Mucosa of descending colon (tissue), 3 donors: ENCODE data around the gene GLCE. TPM values are rescaled to one million over a fixed set of nuclear protein-coding genes. Genes with fewer than 3 reads are reported as not detected.
A peak's percentile ranks its signal among the peaks of the same experiment; 100 is the strongest.

ENCODE experiments used
- ATAC-seq: fragments of 200-7000 bp; cut with Tn5 transposase; one replicate; pipeline ENCODE4 v1.9.1; 2020; ENCODE audit warnings: mild to moderate bottlenecking, moderate library complexity
- DNase-seq, 3 donors: peaks; one replicate each; pipeline ENCODE4 v3.0.0-alpha.2; 2020
- H3K36me3 ChIP-seq: fragments of 200-600 bp; one replicate; pipeline ENCODE4 v1.8.0; 2021; ENCODE audit warnings: low read depth, mild to moderate bottlenecking
- H3K4me1 ChIP-seq: fragments of 200-600 bp; one replicate; pipeline ENCODE4 v1.8.0; 2021; ENCODE audit warnings: low read depth, mild to moderate bottlenecking
- H3K4me3 ChIP-seq: fragments of 200-600 bp; one replicate; pipeline ENCODE4 v1.8.0; 2021; ENCODE audit warnings: mild to moderate bottlenecking
- H3K9me3 ChIP-seq: fragments of 200-600 bp; one replicate; pipeline ENCODE4 v1.8.0; 2021; ENCODE audit warnings: mild to moderate bottlenecking
- intact Hi-C, 2 donors: fragments of 100-400 bp; cut with DNase I in 1 of 2; cut with micrococcal nuclease in 1 of 2; formaldehyde crosslinking; loops; one replicate each; pipeline versions ENCODE4 v1.11.0 to v1.11.1; 2022; cut with DNase I, micrococcal nuclease
- total RNA-seq, 3 donors: library from RNA; stranded (reverse); fragmentation: NEBNext Ultra II Directional in 2 of 3; extraction: Animal tissue kit (Norgen Biotek cat#: 25700) in 2 of 3; gene quantifications; one replicate each; pipeline versions ENCODE4 v1.2.1 to v1.2.4, GENCODE V29; 2021 to 2023
- TF ChIP-seq, protein P1 (sequence below): fragments of 200-600 bp; IDR thresholded peaks from one replicate; pipeline ENCODE4 v1.8.0; 2022; ENCODE audit warnings: antibody characterized with exemption, mild to moderate bottlenecking
- donor health status: DM: no; HTN: no; CAD: no; lungs with moderate emphysema.
- donor health status: DM: no; HTN: no; CAD: no.
- donor health status: DM: no; HTN: yes; CAD: no.

GLCE gene
- total RNA-seq, 3 donors from 2014 or later, result 17.7 to 36.4 (median 32.3) TPM

GRCh38 chr15:69253156-69253555 is 92.7 kb downstream of the GLCE start:
- intact Hi-C loops, result no loop called here
- Histone ChIP-seq H3K9me3 (no peaks in the 10 kb centered on the region), H3K36me3 (no peaks in the 10 kb centered on the region), H3K4me3 (no peak overlapping the region), H3K4me1 (no peaks in the 10 kb centered on the region)
- ATAC-seq (no peak), DNase-seq (no peak)
- TF ChIP-seq, protein P1, sequence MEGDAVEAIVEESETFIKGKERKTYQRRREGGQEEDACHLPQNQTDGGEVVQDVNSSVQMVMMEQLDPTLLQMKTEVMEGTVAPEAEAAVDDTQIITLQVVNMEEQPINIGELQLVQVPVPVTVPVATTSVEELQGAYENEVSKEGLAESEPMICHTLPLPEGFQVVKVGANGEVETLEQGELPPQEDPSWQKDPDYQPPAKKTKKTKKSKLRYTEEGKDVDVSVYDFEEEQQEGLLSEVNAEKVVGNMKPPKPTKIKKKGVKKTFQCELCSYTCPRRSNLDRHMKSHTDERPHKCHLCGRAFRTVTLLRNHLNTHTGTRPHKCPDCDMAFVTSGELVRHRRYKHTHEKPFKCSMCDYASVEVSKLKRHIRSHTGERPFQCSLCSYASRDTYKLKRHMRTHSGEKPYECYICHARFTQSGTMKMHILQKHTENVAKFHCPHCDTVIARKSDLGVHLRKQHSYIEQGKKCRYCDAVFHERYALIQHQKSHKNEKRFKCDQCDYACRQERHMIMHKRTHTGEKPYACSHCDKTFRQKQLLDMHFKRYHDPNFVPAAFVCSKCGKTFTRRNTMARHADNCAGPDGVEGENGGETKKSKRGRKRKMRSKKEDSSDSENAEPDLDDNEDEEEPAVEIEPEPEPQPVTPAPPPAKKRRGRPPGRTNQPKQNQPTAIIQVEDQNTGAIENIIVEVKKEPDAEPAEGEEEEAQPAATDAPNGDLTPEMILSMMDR, result no peak

- Histone ChIP-seq H3K36me3 (no peaks in the 10 kb centered on the region), H3K9me3 (no peaks in the 10 kb centered on the region), H3K4me3 (no peak overlapping the region), H3K4me1 (no peaks in the 10 kb centered on the region)
- TF ChIP-seq, protein P1, result no peak
- DNase-seq (peak in 1 of 3 donors; percentile 39), ATAC-seq (no peak)
- intact Hi-C loops, result loop anchor here in 1 of 2 donors (10.0 kb wide), 1 partner anchor 211 kb away; no protein-coding TSS in a partner anchor
Observed at GRCh38 chr15:69265347-69265955, 105.0 kb downstream of the GLCE start.

DNA sequence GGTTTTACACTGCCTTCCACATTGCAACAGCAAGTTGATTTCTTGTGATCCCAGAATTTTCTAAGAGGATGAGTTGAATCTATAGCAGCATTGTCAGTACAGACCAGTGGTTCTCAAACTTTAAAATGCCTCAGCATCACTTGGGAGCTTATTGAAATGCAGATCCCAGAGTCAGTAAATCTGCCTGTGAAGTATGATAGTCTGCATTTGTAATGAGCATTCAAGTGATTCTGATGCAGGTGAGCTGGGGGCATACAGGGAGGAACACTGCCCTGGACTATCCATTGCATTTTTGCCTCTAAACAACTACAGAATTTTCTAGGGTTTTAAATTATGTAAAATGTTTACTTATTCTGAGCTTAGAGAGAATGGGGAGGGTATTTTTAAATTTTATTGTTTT is 110.8 kb downstream of the GLCE start:
- intact Hi-C loops, result no loop called here
- TF ChIP-seq, protein P1, result no peak
- Histone ChIP-seq H3K36me3 (no peaks in the 10 kb centered on the region), H3K9me3 (no peaks in the 10 kb centered on the region), H3K4me3 (no peak overlapping the region), H3K4me1 (no peaks in the 10 kb centered on the region)
- ATAC-seq, result no peak
- no peak for DNase-seq

DNA sequence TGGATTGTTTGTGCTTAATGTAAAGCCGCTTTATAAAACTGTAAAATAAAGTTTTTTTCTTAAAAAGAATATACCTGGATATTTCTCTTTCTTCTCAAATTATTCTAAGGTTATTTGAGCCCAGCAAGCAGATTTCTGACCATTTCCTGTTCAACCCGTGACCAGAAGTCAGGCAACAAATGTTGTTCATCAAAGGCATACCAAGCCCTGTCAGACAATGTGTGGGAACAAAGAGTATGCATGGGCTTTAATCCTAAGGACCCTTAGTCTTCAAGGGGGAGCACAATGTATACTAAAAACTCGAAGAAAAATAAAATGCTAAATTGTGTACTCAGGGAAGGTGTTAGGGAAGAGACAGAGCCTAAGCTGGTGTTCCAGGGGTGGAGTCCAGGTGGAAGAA is 111.7 kb downstream of the GLCE start:
- no peak overlapping the region for H3K4me3 ChIP-seq
- TF ChIP-seq, protein P1, result no peak
- no peaks in the 10 kb centered on the region for H3K9me3 ChIP-seq
- ATAC-seq, result no peak
- DNase-seq, result no peak
- H3K36me3 ChIP-seq, result no peaks in the 10 kb centered on the region
- intact Hi-C loops, result no loop called here
- no peaks in the 10 kb centered on the region for H3K4me1 ChIP-seq

- DNase-seq, result no peak
- Histone ChIP-seq H3K4me1 (no peaks in the 10 kb centered on the region), H3K9me3 (no peaks in the 10 kb centered on the region), H3K4me3 (no peak overlapping the region), H3K36me3 (no peaks in the 10 kb centered on the region)
- ATAC-seq, result no peak
- intact Hi-C loops, result no loop called here
- TF ChIP-seq, protein P1, result no peak
Observed at GRCh38 chr15:69272891-69273290, 112.5 kb downstream of the GLCE start.
